ENCODE measurements around the gene RNF214. TPM values are rescaled to one million over a fixed set of nuclear protein-coding genes. Genes with fewer than 3 reads are reported as not detected.

Gene RNF214
- total and polyA plus RNA-seq, 7 donors: 12.4 to 39.4 (median 31.0) TPM

DNA sequence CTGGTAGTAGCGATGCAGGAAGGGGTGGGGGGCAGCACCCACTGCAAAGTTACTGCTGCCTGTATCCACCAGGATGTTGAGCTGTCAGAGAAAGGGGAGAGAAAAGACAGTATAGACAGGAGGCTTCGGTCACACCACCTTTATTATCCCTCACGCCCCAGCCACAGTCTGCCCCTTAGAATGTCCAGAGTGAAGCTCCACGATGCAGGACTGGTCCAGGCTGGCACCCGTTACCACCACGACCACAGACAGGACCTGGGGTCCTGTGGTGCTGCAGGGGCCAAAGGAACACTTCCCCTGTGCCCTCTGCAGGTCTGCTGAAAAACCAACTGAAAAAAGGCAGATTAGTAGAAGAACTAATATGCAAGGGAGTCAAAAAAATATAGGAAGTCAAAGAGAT, 64.4 kb downstream of the RNF214 start:
- no peak overlapping the region for H3K27ac ChIP-seq
- intact Hi-C loops (cut with DNase I): no loop called here
- ATAC-seq (no peak), DNase-seq (no peak)
- H3K9me3 ChIP-seq: no peaks in the 10 kb centered on the region
- TF ChIP-seq, protein P1, sequence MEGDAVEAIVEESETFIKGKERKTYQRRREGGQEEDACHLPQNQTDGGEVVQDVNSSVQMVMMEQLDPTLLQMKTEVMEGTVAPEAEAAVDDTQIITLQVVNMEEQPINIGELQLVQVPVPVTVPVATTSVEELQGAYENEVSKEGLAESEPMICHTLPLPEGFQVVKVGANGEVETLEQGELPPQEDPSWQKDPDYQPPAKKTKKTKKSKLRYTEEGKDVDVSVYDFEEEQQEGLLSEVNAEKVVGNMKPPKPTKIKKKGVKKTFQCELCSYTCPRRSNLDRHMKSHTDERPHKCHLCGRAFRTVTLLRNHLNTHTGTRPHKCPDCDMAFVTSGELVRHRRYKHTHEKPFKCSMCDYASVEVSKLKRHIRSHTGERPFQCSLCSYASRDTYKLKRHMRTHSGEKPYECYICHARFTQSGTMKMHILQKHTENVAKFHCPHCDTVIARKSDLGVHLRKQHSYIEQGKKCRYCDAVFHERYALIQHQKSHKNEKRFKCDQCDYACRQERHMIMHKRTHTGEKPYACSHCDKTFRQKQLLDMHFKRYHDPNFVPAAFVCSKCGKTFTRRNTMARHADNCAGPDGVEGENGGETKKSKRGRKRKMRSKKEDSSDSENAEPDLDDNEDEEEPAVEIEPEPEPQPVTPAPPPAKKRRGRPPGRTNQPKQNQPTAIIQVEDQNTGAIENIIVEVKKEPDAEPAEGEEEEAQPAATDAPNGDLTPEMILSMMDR (IDR thresholded peaks at IDR 0.05): no peak
- no peaks in the 10 kb centered on the region for H3K27me3 ChIP-seq (ENCODE audit: insufficient read depth in 3 of 3, low read length in 2 of 3)
- H3K4me3 ChIP-seq: no peak overlapping the region
- H3K36me3 ChIP-seq (ENCODE audit: insufficient read depth in 1 of 2, low read depth in 1 of 2): peaks cover 0 to 29% of the 10 kb centered on the region in 2 donors
- H3K4me1 ChIP-seq: no peaks in the 10 kb centered on the region
- WGBS, 3 donors: 81 to 89% (median 88%) methylated on average over 6 of the region's 6 CpGs

DNA sequence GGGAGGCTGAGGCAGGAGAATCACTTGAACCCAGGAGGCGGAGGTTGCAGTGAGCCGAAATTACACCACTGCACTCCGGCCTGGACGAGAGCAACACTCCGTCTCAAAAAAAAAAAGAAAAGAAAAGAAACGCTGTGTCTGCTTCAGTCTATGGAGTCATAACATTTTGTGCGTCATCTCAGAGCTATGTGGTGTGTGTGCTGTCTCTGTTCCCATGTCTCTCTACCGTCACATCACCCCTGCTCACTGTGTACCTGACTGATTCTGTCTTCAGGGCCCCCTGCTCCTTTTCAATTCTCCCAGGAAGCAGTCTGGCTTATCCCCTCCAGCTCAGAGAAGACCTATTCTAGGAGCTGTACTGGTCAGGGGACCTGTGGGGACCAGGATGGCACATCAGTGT, 65.7 kb downstream of the RNF214 start:
- 89 to 93% (median 92%) methylated on average over 8 of the region's 8 CpGs for WGBS, 3 donors
- Histone ChIP-seq H3K9me3 (no peaks in the 10 kb centered on the region), H3K4me1 (no peaks in the 10 kb centered on the region), H3K27ac (no peak overlapping the region), H3K4me3 (no peak overlapping the region), H3K27me3 (ENCODE audit: insufficient read depth in 3 of 3, low read length in 2 of 3) (no peaks in the 10 kb centered on the region), H3K36me3 (ENCODE audit: insufficient read depth in 1 of 2, low read depth in 1 of 2) (peaks cover 0 to 17% of the 10 kb centered on the region in 2 donors)
- DNase-seq: no peak
- intact Hi-C loops (cut with DNase I): no loop called here
- ATAC-seq: no peak
- TF ChIP-seq, protein P1 (IDR thresholded peaks at IDR 0.05): no peak

DNA sequence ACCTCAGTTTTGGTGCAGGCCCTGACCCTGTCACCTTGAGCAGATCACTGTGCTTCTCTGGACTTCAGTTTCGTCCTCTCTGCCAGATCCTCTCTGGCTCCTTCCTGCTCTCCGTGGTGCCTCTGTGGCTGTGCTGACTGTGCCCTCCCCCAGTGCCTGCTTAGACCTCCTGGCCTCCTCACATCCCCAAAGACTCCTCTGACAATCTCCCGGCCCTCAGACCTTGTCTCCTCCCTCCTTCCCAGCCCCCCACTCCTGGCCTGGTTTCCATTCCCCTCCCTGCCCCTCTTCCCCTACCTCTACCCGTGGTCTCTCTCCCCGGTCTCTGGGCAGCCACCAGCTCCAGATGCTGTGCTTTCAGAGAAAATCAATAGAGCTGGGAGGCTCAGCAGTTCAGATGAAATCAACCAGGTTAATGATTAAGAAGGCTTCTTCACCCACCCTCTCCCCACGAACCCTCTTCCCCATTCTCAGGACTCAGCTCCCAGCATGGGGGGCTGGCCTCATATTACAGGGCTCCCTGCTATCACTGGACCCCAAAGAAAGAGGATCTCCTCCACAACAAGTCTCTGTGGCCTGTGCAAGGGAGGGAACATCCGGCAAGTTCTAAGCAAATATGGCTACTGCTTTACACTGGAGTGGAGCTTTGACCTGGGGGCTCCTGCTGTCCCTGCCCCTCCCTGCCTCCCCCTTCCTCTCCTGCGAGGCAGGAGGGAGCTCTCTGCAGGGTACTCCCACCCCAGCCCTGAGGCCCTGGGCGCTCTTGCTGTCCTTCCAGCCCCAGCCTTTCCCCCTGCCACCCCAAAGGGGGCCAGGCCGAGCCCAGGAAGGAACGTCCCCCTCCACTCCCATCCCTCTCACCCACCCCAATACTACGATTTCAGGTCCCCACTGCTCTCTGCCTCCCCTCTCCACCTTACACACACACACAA, 67.1 kb downstream of the RNF214 start:
- TF ChIP-seq, protein P1 (IDR thresholded peaks at IDR 0.05): no peak
- no peaks in the 10 kb centered on the region for H3K9me3 ChIP-seq
- H3K4me3 ChIP-seq: peak overlapping the region; percentile 7
- WGBS, 3 donors: 52 to 61% (median 57%) methylated on average over 10 to 12 of the region's 12 CpGs
- no peaks in the 10 kb centered on the region for H3K27me3 ChIP-seq (ENCODE audit: insufficient read depth in 3 of 3, low read length in 2 of 3)
- intact Hi-C loops (cut with DNase I): no loop called here
- H3K27ac ChIP-seq: no peak overlapping the region
- ATAC-seq (peak in 3 of 4 donors; percentile 12 to 21 (median 14)), DNase-seq (no peak)
- H3K4me1 ChIP-seq: no peaks in the 10 kb centered on the region
- H3K36me3 ChIP-seq (ENCODE audit: insufficient read depth in 1 of 2, low read depth in 1 of 2): peaks cover 0 to 11% of the 10 kb centered on the region in 2 donors

DNA sequence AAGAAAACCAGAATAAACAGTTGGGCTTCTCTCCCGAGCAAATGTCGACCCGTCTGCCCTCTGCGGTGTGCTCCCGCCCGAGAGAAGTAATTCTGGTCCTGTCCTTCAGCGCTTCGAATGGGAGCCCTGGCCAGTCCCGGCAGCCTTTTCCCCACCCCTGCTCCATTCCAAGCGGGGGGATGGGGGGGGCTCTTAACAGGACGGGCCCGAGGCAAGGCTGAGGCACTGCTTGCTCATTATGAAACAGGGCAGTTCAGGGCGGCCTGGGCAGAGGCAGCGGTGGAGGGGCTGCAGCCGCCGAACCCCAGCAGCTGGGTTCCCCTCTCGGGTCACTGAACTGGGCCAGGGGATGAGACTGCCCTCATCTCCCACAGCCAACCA, 67.8 kb downstream of the RNF214 start:
- intact Hi-C loops (cut with DNase I): no loop called here
- peak in 3 of 4 donors; percentile 30 to 42 (median 36) for ATAC-seq
- Histone ChIP-seq H3K4me1 (no peaks in the 10 kb centered on the region), H3K4me3 (peak overlapping the region; percentile 7), H3K27me3 (ENCODE audit: insufficient read depth in 3 of 3, low read length in 2 of 3) (no peaks in the 10 kb centered on the region), H3K9me3 (no peaks in the 10 kb centered on the region), H3K27ac (no peak overlapping the region), H3K36me3 (ENCODE audit: insufficient read depth in 1 of 2, low read depth in 1 of 2) (peaks cover 0 to 6% of the 10 kb centered on the region in 2 donors)
- WGBS, 3 donors: 23 to 35% (median 25%) methylated on average over 16 to 17 of the region's 17 CpGs
- TF ChIP-seq, protein P1 (IDR thresholded peaks at IDR 0.05): no peak
- DNase-seq: peak in 1 of 2 donors; percentile 21
